IPS-18c (cell line): ENCODE measurements around the gene CFTR.

ENCODE experiments used
- H3K4me3 ChIP-seq: 2 replicates; pipeline ENCODE4 v1.7.0; 2013; ENCODE audit warnings: low read depth, mild to moderate bottlenecking, low read length, moderate library complexity; ENCODE audit not compliant: insufficient read depth
- H3K9me3 ChIP-seq: one replicate; pipeline ENCODE4 v1.6.1; 2013; ENCODE audit warnings: mild to moderate bottlenecking, low read length, moderate library complexity; ENCODE audit not compliant: control insufficient read depth, insufficient read depth

The CFTR gene

GRCh38 chr7:117610396-117610795 lies 130.6 kb downstream of the CFTR start:
- no peaks in the 10 kb centered on the region for H3K9me3 ChIP-seq

GRCh38 chr7:117612637-117613036 lies 132.8 kb downstream of the CFTR start:
- Histone ChIP-seq H3K9me3 (no peaks in the 10 kb centered on the region), H3K4me3 (no peak overlapping the region)

More at GRCh38 chr7:117610396-117610795, 130.6 kb downstream of the CFTR start:
- no peak overlapping the region for H3K4me3 ChIP-seq

- H3K4me3 ChIP-seq = no peak overlapping the region
- H3K9me3 ChIP-seq = no peaks in the 10 kb centered on the region
Measured at GRCh38 chr7:117616694-117617093, 136.9 kb downstream of the CFTR start.

GRCh38 chr7:117619681-117620080 lies 139.9 kb downstream of the CFTR start:
- H3K4me3 ChIP-seq = no peak overlapping the region

GRCh38 chr7:117621075-117621618 lies 141.3 kb downstream of the CFTR start:
- Histone ChIP-seq H3K9me3 (no peaks in the 10 kb centered on the region), H3K4me3 (no peak overlapping the region)

More at GRCh38 chr7:117619681-117620080, 139.9 kb downstream of the CFTR start:
- no peaks in the 10 kb centered on the region for H3K9me3 ChIP-seq

GRCh38 chr7:117623606-117624005 lies 143.8 kb downstream of the CFTR start:
- no peak overlapping the region for H3K4me3 ChIP-seq
- no peaks in the 10 kb centered on the region for H3K9me3 ChIP-seq

GRCh38 chr7:117630501-117630900 lies 150.7 kb downstream of the CFTR start:
- H3K9me3 ChIP-seq = no peaks in the 10 kb centered on the region
- no peak overlapping the region for H3K4me3 ChIP-seq

GRCh38 chr7:117630907-117631564 lies 151.2 kb downstream of the CFTR start:
- Histone ChIP-seq H3K9me3 (no peaks in the 10 kb centered on the region), H3K4me3 (no peak overlapping the region)

GRCh38 chr7:117631652-117632051 lies 151.8 kb downstream of the CFTR start:
- Histone ChIP-seq H3K4me3 (no peak overlapping the region), H3K9me3 (no peaks in the 10 kb centered on the region)

- no peaks in the 10 kb centered on the region for H3K9me3 ChIP-seq
- H3K4me3 ChIP-seq = no peak overlapping the region
Measured at GRCh38 chr7:117637937-117638336, 158.1 kb downstream of the CFTR start.

- no peaks in the 10 kb centered on the region for H3K9me3 ChIP-seq
- no peak overlapping the region for H3K4me3 ChIP-seq
Measured at GRCh38 chr7:117639966-117640365, 160.1 kb downstream of the CFTR start.

GRCh38 chr7:117640465-117640864 lies 160.6 kb downstream of the CFTR start:
- H3K4me3 ChIP-seq = no peak overlapping the region

GRCh38 chr7:117645481-117646165 lies 165.8 kb downstream of the CFTR start:
- Histone ChIP-seq H3K4me3 (no peak overlapping the region), H3K9me3 (no peaks in the 10 kb centered on the region)

More at GRCh38 chr7:117640465-117640864, 160.6 kb downstream of the CFTR start:
- H3K9me3 ChIP-seq = no peaks in the 10 kb centered on the region

- no peak overlapping the region for H3K4me3 ChIP-seq
- H3K9me3 ChIP-seq = no peaks in the 10 kb centered on the region
Measured at GRCh38 chr7:117648203-117648866, 168.5 kb downstream of the CFTR start.

- Histone ChIP-seq H3K4me3 (no peak overlapping the region), H3K9me3 (no peaks in the 10 kb centered on the region)
Measured at GRCh38 chr7:117652943-117653680, 173.3 kb downstream of the CFTR start.

GRCh38 chr7:117654780-117655179 lies 175.0 kb downstream of the CFTR start:
- Histone ChIP-seq H3K9me3 (no peaks in the 10 kb centered on the region), H3K4me3 (no peak overlapping the region; the same call in 1 of the 2 replicates)

- Histone ChIP-seq H3K4me3 (no peak overlapping the region), H3K9me3 (no peaks in the 10 kb centered on the region)
Measured at GRCh38 chr7:117656806-117657205, 177.0 kb downstream of the CFTR start.
